Measurements from ENCODE around the gene HOXA3. TPM values are rescaled to one million over a fixed set of nuclear protein-coding genes. Genes with fewer than 3 reads are reported as not detected.
A peak's percentile ranks its signal among the peaks of the same experiment; 100 is the strongest.

HOXA3 gene
- total RNA-seq, 1 experiment from 2014 or later = 4.5 TPM

GRCh38 chr7:27179030-27179429 is 26.6 kb upstream of the HOXA3 start:
- Histone ChIP-seq H3K4me1 (ENCODE audit: insufficient read depth, low read length) (peaks cover 46% of the 10 kb centered on the region), H3K36me3 (ENCODE audit: low read depth, low read length) (no peaks in the 10 kb centered on the region), H3K27me3 (ENCODE audit: low read length) (no peaks in the 10 kb centered on the region), H3K9me2 (replicated peaks; ENCODE audit: low read length) (no peaks in the 10 kb centered on the region), H3K9me3 (ENCODE audit: low read length) (no peaks in the 10 kb centered on the region), H2AFZ (ENCODE audit: low read length) (no peak overlapping the region), H3K79me2 (ENCODE audit: low read length) (peaks cover 99% of the 10 kb centered on the region), H3F3A (ENCODE audit: low read length, unreplicated experiment) (no peaks in the 10 kb centered on the region), H4K20me1 (ENCODE audit: low read length) (no peaks in the 10 kb centered on the region), H3K27ac (ENCODE audit: low read length) (peak overlapping the region; percentile 97), H3K4me2 (ENCODE audit: low read length) (peak overlapping the region; percentile 93), H3K9ac (ENCODE audit: low read length) (peak overlapping the region; percentile 90), H3K4me3 (ENCODE audit: low read length) (peak overlapping the region; percentile 84)
- TF ChIP-seq EZH2phosphoT487 (IDR thresholded peaks at IDR 0.05; ENCODE audit: borderline replicate concordance, low read length) = no peak
- TF ChIP-seq EZH2 (IDR thresholded peaks at IDR 0.05; ENCODE audit: low read length, unreplicated experiment) = no peak
- TF ChIP-seq CTCF (conservative IDR thresholded peaks at IDR 0.05; ENCODE audit: low read depth, low read length) = no peak
- BruUV-seq (replicated peaks) = no TSS peak
- DNase-seq (no peak), ATAC-seq (no peak)
- intact Hi-C loops (cut with micrococcal nuclease) = no loop called here
- ChIA-PET POLR2A (ENCODE audit: unreplicated experiment) (interaction anchor here (0.5 to 1.3 kb wide), 2 partner anchors 8 to 11 kb away, joined by 7 read pairs; no protein-coding TSS in a partner anchor), CTCF (interaction anchor here (0.7 to 1.3 kb wide), 4 partner anchors 10 to 575 kb away, joined by 4 to 11 read pairs (median 7); no protein-coding TSS in a partner anchor)

- intact Hi-C loops (cut with micrococcal nuclease) = no loop called here
- DNase-seq (no peak), ATAC-seq (no peak)
- ChIA-PET CTCF (no interaction called here), POLR2A (ENCODE audit: unreplicated experiment) (interaction anchor here (0.5 to 1.3 kb wide), 2 partner anchors 9 to 11 kb away, joined by 7 read pairs; no protein-coding TSS in a partner anchor)
- Histone ChIP-seq H3K4me3 (ENCODE audit: low read length) (peak overlapping the region; percentile 84), H3K4me2 (ENCODE audit: low read length) (peak overlapping the region; percentile 93), H3K79me2 (ENCODE audit: low read length) (peaks cover 99% of the 10 kb centered on the region), H3K36me3 (ENCODE audit: low read depth, low read length) (no peaks in the 10 kb centered on the region), H3K4me1 (ENCODE audit: insufficient read depth, low read length) (peaks cover 46% of the 10 kb centered on the region), H3K9me3 (ENCODE audit: low read length) (no peaks in the 10 kb centered on the region), H2AFZ (ENCODE audit: low read length) (no peak overlapping the region), H4K20me1 (ENCODE audit: low read length) (no peaks in the 10 kb centered on the region), H3K9me2 (replicated peaks; ENCODE audit: low read length) (no peaks in the 10 kb centered on the region), H3K27me3 (ENCODE audit: low read length) (no peaks in the 10 kb centered on the region), H3K9ac (ENCODE audit: low read length) (peak overlapping the region; percentile 90), H3F3A (ENCODE audit: low read length, unreplicated experiment) (no peaks in the 10 kb centered on the region), H3K27ac (ENCODE audit: low read length) (peak overlapping the region; percentile 97)
- no peak for TF ChIP-seq EZH2phosphoT487 (IDR thresholded peaks at IDR 0.05; ENCODE audit: borderline replicate concordance, low read length)
- TF ChIP-seq EZH2 (IDR thresholded peaks at IDR 0.05; ENCODE audit: low read length, unreplicated experiment) = no peak
- TF ChIP-seq CTCF (conservative IDR thresholded peaks at IDR 0.05; ENCODE audit: low read depth, low read length) = no peak
- BruUV-seq (replicated peaks) = no TSS peak
Observed at GRCh38 chr7:27178366-27178765, 26.0 kb upstream of the HOXA3 start.

GRCh38 chr7:27177795-27178320 is 25.5 kb upstream of the HOXA3 start:
- H3K9me3 ChIP-seq (ENCODE audit: low read length) = no peaks in the 10 kb centered on the region
- H3K4me3 ChIP-seq (ENCODE audit: low read length) = peak overlapping the region; percentile 84
- POLR2A ChIA-PET (ENCODE audit: unreplicated experiment) = interaction anchor here (0.5 kb wide), 1 partner anchor 428 kb away, joined by 4 read pairs; no protein-coding TSS in a partner anchor
- H3F3A ChIP-seq (ENCODE audit: low read length, unreplicated experiment) = no peaks in the 10 kb centered on the region
- CTCF ChIA-PET = no interaction called here
- H3K36me3 ChIP-seq (ENCODE audit: low read depth, low read length) = no peaks in the 10 kb centered on the region
- H3K27me3 ChIP-seq (ENCODE audit: low read length) = no peaks in the 10 kb centered on the region
- no peaks in the 10 kb centered on the region for H3K9me2 ChIP-seq (replicated peaks; ENCODE audit: low read length)
- DNase-seq (no peak), ATAC-seq (no peak)
- peaks cover 45% of the 10 kb centered on the region for H3K4me1 ChIP-seq (ENCODE audit: insufficient read depth, low read length)
- peaks cover 99% of the 10 kb centered on the region for H3K79me2 ChIP-seq (ENCODE audit: low read length)
- TF ChIP-seq EZH2phosphoT487 (IDR thresholded peaks at IDR 0.05; ENCODE audit: borderline replicate concordance, low read length) = no peak
- TF ChIP-seq CTCF (conservative IDR thresholded peaks at IDR 0.05; ENCODE audit: low read depth, low read length) = no peak
- no peak for TF ChIP-seq EZH2 (IDR thresholded peaks at IDR 0.05; ENCODE audit: low read length, unreplicated experiment)
- H3K4me2 ChIP-seq (ENCODE audit: low read length) = peak overlapping the region; percentile 93
- peak overlapping the region; percentile 97 for H3K27ac ChIP-seq (ENCODE audit: low read length)
- H4K20me1 ChIP-seq (ENCODE audit: low read length) = no peaks in the 10 kb centered on the region
- intact Hi-C loops (cut with micrococcal nuclease) = no loop called here
- H3K9ac ChIP-seq (ENCODE audit: low read length) = peak overlapping the region; percentile 90
- BruUV-seq (replicated peaks) = no TSS peak
- H2AFZ ChIP-seq (ENCODE audit: low read length) = no peak overlapping the region

Measured in PC-3 (cell line).